ENCODE data around the gene KCTD12.

KCTD12 gene

GRCh38 chr13:76883236-76883635 is 3.0 kb downstream of the KCTD12 start:
- DNase-seq, result no peak
- peaks cover 0 to 6% (median 4%) of the 10 kb centered on the region in 5 experiments for H3K27me3 ChIP-seq (replicated peaks in 2 of 5; ENCODE audit: control insufficient read depth in 4 of 5, insufficient read depth in 5 of 5, low read length in 4 of 5)
- H3K36me3 ChIP-seq (ENCODE audit: control insufficient read depth in 4 of 4, insufficient read depth in 4 of 4, low read length in 3 of 4), result no peaks in the 10 kb centered on the region
- no peaks in the 10 kb centered on the region for H3K9me3 ChIP-seq (ENCODE audit: control extremely low read depth in 1 of 5, control insufficient read depth in 4 of 5, insufficient read depth in 2 of 5, low read depth in 1 of 5, low read length in 4 of 5)
- H3K27ac ChIP-seq (ENCODE audit: insufficient read depth in 1 of 2, low read depth in 1 of 2, low read length in 2 of 2, poor library complexity in 1 of 2, severe bottlenecking in 2 of 2), result no peak overlapping the region
- POLR2A ChIA-PET, result interaction anchor here (0.6 kb wide), 1 partner anchor 763 kb away, joined by 3 read pairs; no protein-coding TSS in a partner anchor
- H3K4me3 ChIP-seq (ENCODE audit: control insufficient read depth in 1 of 7, extremely low read depth in 1 of 7, insufficient read depth in 4 of 7, low read depth in 2 of 7, low read length in 6 of 7), result no peak overlapping the region
- 100% methylated on average over 1 of the region's 3 CpGs for WGBS (ENCODE audit: insufficient coverage)
- H3K4me1 ChIP-seq (ENCODE audit: control extremely low read depth in 1 of 4, control insufficient read depth in 4 of 4, insufficient read depth in 4 of 4, low read length in 3 of 4), result peaks cover 14 to 51% (median 42%) of the 10 kb centered on the region in 4 experiments
- CTCF ChIA-PET, result interaction anchor here (1.0 to 7.0 kb wide), 7 partner anchors 11 to 218 kb away, joined by 3 to 56 read pairs (median 3); no protein-coding TSS in a partner anchor

- H3K4me3 ChIP-seq (ENCODE audit: control insufficient read depth in 1 of 7, extremely low read depth in 1 of 7, insufficient read depth in 4 of 7, low read depth in 2 of 7, low read length in 6 of 7), result peak overlapping the region in 1 of 7 experiments; percentile 5
- DNase-seq, result peak; percentile 59 to 95 (median 93)
- no peaks in the 10 kb centered on the region for H3K9me3 ChIP-seq (ENCODE audit: control extremely low read depth in 1 of 5, control insufficient read depth in 4 of 5, insufficient read depth in 2 of 5, low read depth in 1 of 5, low read length in 4 of 5)
- ChIA-PET CTCF (interaction anchor here (0.6 to 7.0 kb wide), 5 partner anchors 12 to 217 kb away, joined by 3 to 56 read pairs (median 3); no protein-coding TSS in a partner anchor), POLR2A (interaction anchor here (0.6 kb wide), 1 partner anchor 764 kb away, joined by 3 read pairs; no protein-coding TSS in a partner anchor)
- peaks cover 14 to 51% (median 42%) of the 10 kb centered on the region in 4 experiments for H3K4me1 ChIP-seq (ENCODE audit: control extremely low read depth in 1 of 4, control insufficient read depth in 4 of 4, insufficient read depth in 4 of 4, low read length in 3 of 4)
- peaks cover 0 to 4% (median 4%) of the 10 kb centered on the region in 5 experiments for H3K27me3 ChIP-seq (replicated peaks in 2 of 5; ENCODE audit: control insufficient read depth in 4 of 5, insufficient read depth in 5 of 5, low read length in 4 of 5)
- no peaks in the 10 kb centered on the region for H3K36me3 ChIP-seq (ENCODE audit: control insufficient read depth in 4 of 4, insufficient read depth in 4 of 4, low read length in 3 of 4)
- WGBS (ENCODE audit: insufficient coverage), result 0% methylated on average over 3 of the region's 4 CpGs
- no peak overlapping the region for H3K27ac ChIP-seq (ENCODE audit: insufficient read depth in 1 of 2, low read depth in 1 of 2, low read length in 2 of 2, poor library complexity in 1 of 2, severe bottlenecking in 2 of 2)
Observed at GRCh38 chr13:76882431-76882830, 3.8 kb downstream of the KCTD12 start.

- POLR2A ChIA-PET, result interaction anchor here (0.9 kb wide), 1 partner anchor 10 kb away, joined by 4 read pairs; no protein-coding TSS in a partner anchor
- H3K27ac ChIP-seq (ENCODE audit: insufficient read depth in 1 of 2, low read depth in 1 of 2, low read length in 2 of 2, poor library complexity in 1 of 2, severe bottlenecking in 2 of 2), result no peak overlapping the region
- peaks cover 14 to 34% (median 24%) of the 10 kb centered on the region in 4 experiments for H3K4me1 ChIP-seq (ENCODE audit: control extremely low read depth in 1 of 4, control insufficient read depth in 4 of 4, insufficient read depth in 4 of 4, low read length in 3 of 4)
- no peaks in the 10 kb centered on the region for H3K9me3 ChIP-seq (ENCODE audit: control extremely low read depth in 1 of 5, control insufficient read depth in 4 of 5, insufficient read depth in 2 of 5, low read depth in 1 of 5, low read length in 4 of 5)
- WGBS (ENCODE audit: insufficient coverage), result 49% methylated on average over 2 of the region's 3 CpGs
- no peak overlapping the region for H3K4me3 ChIP-seq (ENCODE audit: control insufficient read depth in 1 of 7, extremely low read depth in 1 of 7, insufficient read depth in 4 of 7, low read depth in 2 of 7, low read length in 6 of 7)
- no peaks in the 10 kb centered on the region for H3K36me3 ChIP-seq (ENCODE audit: control insufficient read depth in 4 of 4, insufficient read depth in 4 of 4, low read length in 3 of 4)
- CTCF ChIA-PET, result interaction anchor here (0.6 to 1.9 kb wide), 9 partner anchors 20 to 1093 kb away, joined by 3 to 7 read pairs (median 3); no protein-coding TSS in a partner anchor
- no peak for DNase-seq
- H3K27me3 ChIP-seq (replicated peaks in 2 of 5; ENCODE audit: control insufficient read depth in 4 of 5, insufficient read depth in 5 of 5, low read length in 4 of 5), result peaks cover 0 to 4% (median 2%) of the 10 kb centered on the region in 5 experiments
Observed at GRCh38 chr13:76879883-76880270, 6.3 kb downstream of the KCTD12 start.

GRCh38 chr13:76879203-76879882 is 6.9 kb downstream of the KCTD12 start:
- H3K27ac ChIP-seq (ENCODE audit: insufficient read depth in 1 of 2, low read depth in 1 of 2, low read length in 2 of 2, poor library complexity in 1 of 2, severe bottlenecking in 2 of 2), result no peak overlapping the region
- ChIA-PET CTCF (interaction anchor here (0.6 to 1.9 kb wide), 10 partner anchors 15 to 1093 kb away, joined by 3 to 7 read pairs (median 3); no protein-coding TSS in a partner anchor), POLR2A (interaction anchor here (0.9 kb wide), 1 partner anchor 10 kb away, joined by 4 read pairs; no protein-coding TSS in a partner anchor)
- peak; percentile 85 to 97 (median 95) for DNase-seq
- H3K9me3 ChIP-seq (ENCODE audit: control extremely low read depth in 1 of 5, control insufficient read depth in 4 of 5, insufficient read depth in 2 of 5, low read depth in 1 of 5, low read length in 4 of 5), result no peaks in the 10 kb centered on the region
- H3K4me3 ChIP-seq (ENCODE audit: control insufficient read depth in 1 of 7, extremely low read depth in 1 of 7, insufficient read depth in 4 of 7, low read depth in 2 of 7, low read length in 6 of 7), result peak overlapping the region in 3 of 7 experiments; percentile 29 to 42 (median 32)
- peaks cover 13 to 30% (median 20%) of the 10 kb centered on the region in 4 experiments for H3K4me1 ChIP-seq (ENCODE audit: control extremely low read depth in 1 of 4, control insufficient read depth in 4 of 4, insufficient read depth in 4 of 4, low read length in 3 of 4)
- WGBS (ENCODE audit: insufficient coverage), result 67% methylated on average over 3 of the region's 8 CpGs
- no peaks in the 10 kb centered on the region for H3K36me3 ChIP-seq (ENCODE audit: control insufficient read depth in 4 of 4, insufficient read depth in 4 of 4, low read length in 3 of 4)
- H3K27me3 ChIP-seq (replicated peaks in 2 of 5; ENCODE audit: control insufficient read depth in 4 of 5, insufficient read depth in 5 of 5, low read length in 4 of 5), result peaks cover 0 to 4% (median 0%) of the 10 kb centered on the region in 5 experiments

- ChIA-PET POLR2A (no interaction called here), CTCF (no interaction called here)
- H3K27me3 ChIP-seq (replicated peaks in 2 of 5; ENCODE audit: control insufficient read depth in 4 of 5, insufficient read depth in 5 of 5, low read length in 4 of 5), result no peaks in the 10 kb centered on the region
- no peaks in the 10 kb centered on the region for H3K36me3 ChIP-seq (ENCODE audit: control insufficient read depth in 4 of 4, insufficient read depth in 4 of 4, low read length in 3 of 4)
- no peak overlapping the region for H3K4me3 ChIP-seq (ENCODE audit: control insufficient read depth in 1 of 7, extremely low read depth in 1 of 7, insufficient read depth in 4 of 7, low read depth in 2 of 7, low read length in 6 of 7)
- DNase-seq, result no peak
- H3K27ac ChIP-seq (ENCODE audit: insufficient read depth in 1 of 2, low read depth in 1 of 2, low read length in 2 of 2, poor library complexity in 1 of 2, severe bottlenecking in 2 of 2), result no peak overlapping the region
- 100% methylated on average over 2 of the region's 3 CpGs for WGBS (ENCODE audit: insufficient coverage)
- H3K4me1 ChIP-seq (ENCODE audit: control extremely low read depth in 1 of 4, control insufficient read depth in 4 of 4, insufficient read depth in 4 of 4, low read length in 3 of 4), result peaks cover 13 to 27% (median 19%) of the 10 kb centered on the region in 4 experiments
- H3K9me3 ChIP-seq (ENCODE audit: control extremely low read depth in 1 of 5, control insufficient read depth in 4 of 5, insufficient read depth in 2 of 5, low read depth in 1 of 5, low read length in 4 of 5), result no peaks in the 10 kb centered on the region
Observed at GRCh38 chr13:76878043-76878442, 8.2 kb downstream of the KCTD12 start.

- WGBS (ENCODE audit: insufficient coverage), result 100% methylated on average over 2 of the region's 3 CpGs
- CTCF ChIA-PET, result interaction anchor here (1.3 kb wide), 1 partner anchor 10 kb away, joined by 3 read pairs; no protein-coding TSS in a partner anchor
- Histone ChIP-seq H3K4me3 (ENCODE audit: control insufficient read depth in 1 of 7, extremely low read depth in 1 of 7, insufficient read depth in 4 of 7, low read depth in 2 of 7, low read length in 6 of 7) (no peak overlapping the region), H3K9me3 (ENCODE audit: control extremely low read depth in 1 of 5, control insufficient read depth in 4 of 5, insufficient read depth in 2 of 5, low read depth in 1 of 5, low read length in 4 of 5) (no peaks in the 10 kb centered on the region), H3K27me3 (replicated peaks in 2 of 5; ENCODE audit: control insufficient read depth in 4 of 5, insufficient read depth in 5 of 5, low read length in 4 of 5) (no peaks in the 10 kb centered on the region), H3K36me3 (ENCODE audit: control insufficient read depth in 4 of 4, insufficient read depth in 4 of 4, low read length in 3 of 4) (no peaks in the 10 kb centered on the region), H3K4me1 (ENCODE audit: control extremely low read depth in 1 of 4, control insufficient read depth in 4 of 4, insufficient read depth in 4 of 4, low read length in 3 of 4) (peaks cover 9 to 18% (median 15%) of the 10 kb centered on the region in 4 experiments), H3K27ac (ENCODE audit: insufficient read depth in 1 of 2, low read depth in 1 of 2, low read length in 2 of 2, poor library complexity in 1 of 2, severe bottlenecking in 2 of 2) (no peak overlapping the region)
- DNase-seq, result no peak
- POLR2A ChIA-PET, result no interaction called here
Observed at GRCh38 chr13:76875271-76875815, 10.9 kb downstream of the KCTD12 start.
